HG02571 (cell line): ENCODE data around the gene MEI4.
"Not testable (repeated sequence)": the region's sequence is repeated elsewhere in the genome, so short reads cannot be mapped to it uniquely, and the experiment has no call there.

Experiments
- ATAC-seq: cut with Tn5 transposase; IDR thresholded peaks from one replicate; pipeline ENCODE4 v1.9.1; 2021; ENCODE audit warnings: mild to moderate bottlenecking, moderate library complexity; ENCODE audit not compliant: unreplicated experiment

Gene MEI4

GRCh38 chr6:77674211-77674610 lies 21.4 kb downstream of the MEI4 start:
- no peak for ATAC-seq

GRCh38 chr6:77678048-77678447 lies 25.2 kb downstream of the MEI4 start:
- no peak for ATAC-seq

DNA sequence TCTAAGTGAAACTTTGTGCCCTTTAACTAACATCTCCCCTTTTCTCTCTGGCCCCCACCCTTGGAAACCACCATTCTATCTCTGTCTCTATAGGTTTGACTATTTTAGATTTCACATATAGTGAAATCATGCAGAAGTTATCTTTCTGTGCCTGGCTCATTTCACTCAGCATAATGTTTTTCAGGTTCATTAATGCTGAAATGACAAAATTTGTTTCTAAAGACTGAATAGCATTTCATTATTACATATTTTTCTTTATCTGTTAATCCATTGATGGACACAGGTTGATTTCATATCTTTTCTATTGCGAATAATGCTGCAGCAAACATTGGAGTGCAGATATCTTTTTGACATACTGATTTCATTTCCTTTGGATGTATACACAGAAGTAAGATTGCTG lies 30.7 kb downstream of the MEI4 start:
- ATAC-seq: no peak

DNA sequence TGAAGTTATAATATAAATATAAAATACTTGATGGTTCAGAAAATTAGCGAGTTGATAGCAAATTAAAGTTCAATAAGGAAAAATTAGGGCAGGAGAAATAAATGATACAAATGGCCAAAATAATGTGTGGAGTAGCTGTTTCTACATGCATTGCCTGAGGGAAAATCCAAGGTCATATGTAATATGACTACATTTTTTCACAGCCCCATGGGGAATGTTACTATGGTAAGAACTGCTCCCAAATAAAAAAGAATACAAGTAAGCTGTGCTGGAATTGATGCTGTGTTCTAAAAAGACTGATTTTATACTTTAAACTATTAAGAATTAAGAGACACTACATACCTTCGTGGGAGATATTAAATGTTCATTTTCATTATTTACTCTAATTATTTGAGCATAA lies 34.1 kb downstream of the MEI4 start:
- no peak for ATAC-seq

DNA sequence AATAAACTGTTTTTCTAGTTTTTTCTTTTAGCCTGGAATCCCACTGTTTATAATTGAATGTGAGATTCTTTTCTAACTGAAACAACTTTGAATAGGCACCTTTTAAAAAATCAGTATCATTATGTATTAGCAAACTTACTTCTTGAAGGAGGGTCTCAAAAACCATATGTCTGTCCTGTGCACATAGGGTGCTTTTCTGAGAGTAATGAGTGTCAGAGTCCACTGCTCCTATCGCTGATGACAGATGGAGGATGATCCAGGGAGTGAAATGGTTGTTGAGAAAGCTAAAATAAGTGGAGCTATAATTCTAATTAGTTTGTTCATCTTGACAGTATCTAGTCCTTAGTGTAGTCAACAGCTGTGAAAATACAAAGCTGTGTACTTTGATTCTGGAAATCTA lies 35.8 kb downstream of the MEI4 start:
- no peak for ATAC-seq

DNA sequence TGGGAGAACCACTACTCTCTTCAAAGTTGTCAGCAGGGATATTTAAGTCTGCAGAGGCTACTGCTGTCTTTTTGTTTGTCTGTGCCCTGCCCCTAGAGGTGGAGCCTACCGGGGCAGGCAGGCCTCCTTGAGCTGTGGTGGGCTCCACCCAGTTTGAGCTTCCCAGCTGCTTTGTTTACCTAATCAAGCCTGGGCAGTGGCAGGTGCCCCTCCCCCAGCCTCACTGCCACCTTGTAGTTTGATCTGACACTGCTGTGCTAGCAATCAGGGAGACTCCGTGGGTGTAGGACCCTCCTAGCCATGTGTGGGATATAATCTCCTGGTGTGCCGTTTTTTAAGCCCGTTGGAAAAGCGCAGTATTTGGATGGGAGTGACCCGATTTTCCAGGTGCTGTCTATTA lies 47.3 kb downstream of the MEI4 start:
- ATAC-seq: not testable (repeated sequence)

- no peak for ATAC-seq
These were observed 54.8 kb downstream of the MEI4 start for GRCh38 chr6:77707603-77708002.

GRCh38 chr6:77715588-77715987 lies 62.7 kb downstream of the MEI4 start:
- ATAC-seq: no peak

- ATAC-seq: no peak
These were observed 63.5 kb downstream of the MEI4 start for GRCh38 chr6:77716311-77716710.

DNA sequence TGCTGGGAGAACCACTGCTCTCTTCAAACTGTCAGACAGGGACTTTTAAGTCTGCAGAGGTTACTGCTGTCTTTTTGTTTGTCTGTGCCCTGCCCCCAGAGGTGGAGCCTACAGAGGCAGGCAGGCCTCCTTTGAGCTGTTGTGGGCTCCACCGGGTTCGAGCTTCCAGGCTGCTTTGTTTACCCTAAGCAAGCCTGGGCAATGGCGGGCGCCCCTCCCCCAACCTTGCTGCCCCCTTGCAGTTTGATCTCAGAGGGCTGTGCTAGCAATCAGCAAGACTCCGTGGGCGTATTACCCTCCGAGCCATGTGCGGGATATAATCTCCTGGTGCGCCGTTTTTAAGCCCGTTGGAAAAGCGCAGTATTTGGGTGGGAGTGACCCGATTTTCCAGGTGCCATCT lies 83.2 kb downstream of the MEI4 start:
- not testable (repeated sequence) for ATAC-seq

- ATAC-seq: no peak
These were observed 87.5 kb downstream of the MEI4 start for GRCh38 chr6:77740380-77740779.

- not testable (repeated sequence) for ATAC-seq
These were observed 99.3 kb downstream of the MEI4 start for GRCh38 chr6:77752156-77752555.

GRCh38 chr6:77762386-77762785 lies 109.5 kb downstream of the MEI4 start:
- ATAC-seq: no peak

GRCh38 chr6:77763124-77763523 lies 110.3 kb downstream of the MEI4 start:
- ATAC-seq: no peak

- no peak for ATAC-seq
These were observed 111.5 kb downstream of the MEI4 start for GRCh38 chr6:77764364-77764763.

DNA sequence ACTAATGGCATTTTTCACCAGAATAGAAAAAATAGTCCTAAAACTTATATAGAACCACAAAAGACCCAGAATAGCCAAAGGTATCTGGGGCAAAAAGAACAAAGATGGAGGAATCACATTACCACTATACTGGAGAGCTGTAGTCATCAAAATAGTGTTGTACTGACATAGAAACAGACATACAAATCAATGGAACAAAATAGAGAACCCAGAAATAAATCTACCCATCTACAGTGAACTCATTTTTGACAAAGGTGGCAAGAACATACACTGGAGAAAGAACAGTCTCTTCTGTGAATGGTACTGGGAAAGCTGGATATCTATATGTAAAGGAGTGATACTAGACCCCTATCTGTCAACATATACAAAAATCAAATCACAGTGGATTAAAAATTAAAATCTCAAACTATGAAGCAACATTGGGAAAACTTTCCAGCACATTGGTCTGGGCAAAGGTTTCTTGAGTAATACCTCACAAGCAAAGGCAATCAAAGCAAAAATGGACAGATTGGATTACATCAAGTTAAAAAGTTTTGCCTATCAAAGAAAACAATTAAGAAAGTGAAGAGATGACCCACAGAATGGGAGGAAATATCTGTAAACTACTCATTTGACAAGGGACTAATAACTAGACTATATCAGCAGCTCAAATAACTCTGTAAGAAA lies 120.5 kb downstream of the MEI4 start:
- no peak for ATAC-seq

- ATAC-seq: no peak
These were observed 121.6 kb downstream of the MEI4 start for GRCh38 chr6:77774457-77774856.

DNA sequence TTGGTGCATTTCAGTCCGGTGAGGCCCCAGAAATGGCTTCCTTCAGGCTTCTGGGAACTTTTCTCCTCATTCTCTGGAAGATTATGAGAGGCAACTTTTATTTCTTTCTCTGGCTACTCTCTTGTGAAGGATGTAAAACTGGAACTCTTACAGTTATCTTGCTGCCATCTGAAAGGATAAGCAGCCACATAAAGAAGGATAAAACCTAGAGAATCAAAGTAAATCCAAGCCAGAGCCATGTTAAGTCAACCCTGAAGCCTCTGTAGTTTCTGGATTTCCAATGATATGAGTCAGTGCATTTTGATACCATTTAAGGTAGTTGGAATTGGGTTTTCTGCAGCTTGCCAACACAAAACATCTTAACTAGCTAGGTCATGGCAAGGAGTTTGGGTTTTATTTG lies 123.6 kb downstream of the MEI4 start:
- no peak for ATAC-seq

- no peak for ATAC-seq
These were observed 125.7 kb downstream of the MEI4 start for GRCh38 chr6:77778527-77778926.

GRCh38 chr6:77786935-77787629 lies 134.2 kb downstream of the MEI4 start:
- no peak for ATAC-seq

GRCh38 chr6:77796824-77797809 lies 144.3 kb downstream of the MEI4 start:
- ATAC-seq: no peak

GRCh38 chr6:77812304-77812703 lies 159.5 kb downstream of the MEI4 start:
- no peak for ATAC-seq
